SK-N-SH (cell line): ENCODE measurements around the gene TANK. TPM values are rescaled to one million over a fixed set of nuclear protein-coding genes. Genes with fewer than 3 reads are reported as not detected.

Experiments used
- CTCF ChIA-PET: fragments of 300-600, 350-600 bp; formaldehyde crosslinking; extraction: SDS; loops from one replicate; lab custom pipeline; 2021; lab: Yijun Ruan, JAX
- POLR2A ChIA-PET: fragments of 350-600 bp; sonication (Branson Sonifier 250); formaldehyde crosslinking; extraction: SDS; loops from one replicate; lab custom pipeline; 2020; ENCODE audit warnings: antibody characterized with exemption, inconsistent platforms; lab: Yijun Ruan, JAX
- DNase-seq: peaks from one replicate; pipeline ENCODE4 v3.0.0; 2012
- H2AFZ ChIP-seq: fragments of 200-600 bp; sonication (generic); 2 replicates; pipeline ENCODE4 v1.8.1; 2016; ENCODE audit warnings: antibody characterized with exemption, mild to moderate bottlenecking, low read depth
- H3F3A ChIP-seq: fragments of 200-600 bp; sonication (generic); replicated peaks from 2 replicates; pipeline ENCODE3; 2016; ENCODE audit warnings: antibody characterized with exemption, mild to moderate bottlenecking; ENCODE audit not compliant: insufficient read depth
- H3K27ac ChIP-seq, 2 experiments: fragments of 200-500 bp in 1 of 2; fragments of 200-600 bp in 1 of 2; sonication (Bioruptor generic) in 1 of 2; sonication (generic), shearing (Covaris generic) in 1 of 2; 2 replicates each; pipeline versions ENCODE4 v1.5.1 to v1.6.1; 2014 to 2016; ENCODE audit warnings: low read depth in 2 of 2, inconsistent platforms in 1 of 2, low read length in 1 of 2, mild to moderate bottlenecking in 1 of 2, mixed read lengths in 1 of 2
- H3K27me3 ChIP-seq: fragments of 200-600 bp; sonication (generic), shearing (Covaris generic); 2 replicates; pipeline ENCODE4 v1.6.1; 2016; ENCODE audit warnings: mixed run types; ENCODE audit not compliant: insufficient read depth
- H3K36me3 ChIP-seq, 2 experiments: fragments of 200-500 bp in 1 of 2; fragments of 200-600 bp in 1 of 2; sonication (Bioruptor generic) in 1 of 2; sonication (generic) in 1 of 2; replicated peaks in 1 of 2; 2 replicates each; pipeline versions ENCODE3 to v1.5.1; 2014 to 2016; ENCODE audit warnings: low read length in 1 of 2, mild to moderate bottlenecking in 1 of 2; ENCODE audit not compliant: insufficient read depth in 2 of 2, control insufficient read depth in 1 of 2
- H3K4me1 ChIP-seq, 2 experiments: fragments of 200-500 bp in 1 of 2; fragments of 200-600 bp in 1 of 2; sonication (Bioruptor generic) in 1 of 2; sonication (generic), shearing (Covaris generic) in 1 of 2; 2 replicates each; pipeline versions ENCODE4 v1.5.1 to v1.6.1; 2014 to 2016; ENCODE audit warnings: low read depth in 1 of 2, low read length in 1 of 2, mixed run types in 1 of 2; ENCODE audit not compliant: insufficient read depth in 2 of 2, control insufficient read depth in 1 of 2
- H3K4me2 ChIP-seq: fragments of 200-600 bp; sonication (generic), shearing (Covaris generic); 2 replicates; pipeline ENCODE4 v1.6.1; 2017; ENCODE audit warnings: mixed run types
- H3K4me3 ChIP-seq, 2 experiments: fragments of 200-500 bp in 1 of 2; fragments of 200-600 bp in 1 of 2; sonication (Bioruptor generic) in 1 of 2; sonication (generic), shearing (Covaris generic) in 1 of 2; 2 replicates each; pipeline versions ENCODE4 v1.5.1 to v1.8.1; 2014 to 2016; ENCODE audit warnings: low read depth in 2 of 2, inconsistent platforms in 1 of 2, low read length in 1 of 2, mild to moderate bottlenecking in 1 of 2, mixed read lengths in 1 of 2, moderate library complexity in 1 of 2
- H3K79me2 ChIP-seq: fragments of 200-600 bp; sonication (generic); 2 replicates; pipeline ENCODE4 v1.8.1; 2017; ENCODE audit warnings: mild to moderate bottlenecking; ENCODE audit not compliant: insufficient read depth
- H3K9ac ChIP-seq: fragments of 200-600 bp; sonication (generic); 2 replicates; pipeline ENCODE4 v1.6.1; 2017; ENCODE audit warnings: mixed run types
- H3K9me2 ChIP-seq: fragments of 200-600 bp; sonication (generic); 2 replicates; pipeline ENCODE4 v1.6.1; 2017; ENCODE audit warnings: mixed run types
- H3K9me3 ChIP-seq: fragments of 200-600 bp; sonication (generic); 2 replicates; pipeline ENCODE4 v1.6.1; 2017; ENCODE audit warnings: mixed run types, mild to moderate bottlenecking, moderate library complexity
- H4K20me1 ChIP-seq: fragments of 200-600 bp; sonication (generic); 2 replicates; pipeline ENCODE4 v1.6.1; 2017; ENCODE audit warnings: mild to moderate bottlenecking, mixed run types; ENCODE audit not compliant: insufficient read depth
- EP300 ChIP-seq, 2 experiments: IDR thresholded peaks; 2 replicates each; pipeline versions ENCODE4 v1.4.0 to v1.6.1; 2012; ENCODE audit warnings: borderline replicate concordance in 1 of 2, low read depth in 1 of 2, low read length in 1 of 2
- FOSL2 ChIP-seq: IDR thresholded peaks from 2 replicates; pipeline ENCODE4 v1.4.0; 2012; ENCODE audit warnings: low read depth, mild to moderate bottlenecking, moderate library complexity, borderline replicate concordance
- GATA2 ChIP-seq: sonication (generic); formaldehyde crosslinking; IDR thresholded peaks from 2 replicates; pipeline ENCODE4 v1.5.0; 2020; ENCODE audit warnings: mild to moderate bottlenecking, missing genetic modification reagents
- JUND ChIP-seq: IDR thresholded peaks from 2 replicates; pipeline ENCODE4 v1.4.0; 2012
- MAX ChIP-seq: IDR thresholded peaks from 2 replicates; pipeline ENCODE4 v1.4.0; 2012; ENCODE audit warnings: low read depth
- MEF2A ChIP-seq: IDR thresholded peaks from 2 replicates; pipeline ENCODE4 v1.4.0; 2012; ENCODE audit warnings: low read depth, borderline replicate concordance
- NFIC ChIP-seq: IDR thresholded peaks from 2 replicates; pipeline ENCODE4 v1.4.0; 2012; ENCODE audit warnings: borderline replicate concordance
- NRF1 ChIP-seq: IDR thresholded peaks from 2 replicates; pipeline ENCODE4 v1.6.1; 2012; ENCODE audit warnings: low read depth, mild to moderate bottlenecking, low read length
- PBX3 ChIP-seq: IDR thresholded peaks from 2 replicates; pipeline ENCODE4; 2012
- POLR2AphosphoS5 ChIP-seq: IDR thresholded peaks from 2 replicates; pipeline ENCODE4 v1.6.1; 2012; ENCODE audit warnings: low read depth, low read length
- RFX5 ChIP-seq: IDR thresholded peaks from 2 replicates; pipeline ENCODE4 v1.6.1; 2012; ENCODE audit warnings: mild to moderate bottlenecking, improper control_type of control experiment, low read length
- SIN3A ChIP-seq: IDR thresholded peaks from 2 replicates; pipeline ENCODE4 v1.6.1; 2012; ENCODE audit warnings: low read depth, mild to moderate bottlenecking, low read length, moderate library complexity, borderline replicate concordance
- TAF1 ChIP-seq: IDR thresholded peaks from 2 replicates; pipeline ENCODE4 v1.6.1; 2012; ENCODE audit warnings: low read depth, mild to moderate bottlenecking, low read length, moderate library complexity, borderline replicate concordance
- TCF12 ChIP-seq: IDR thresholded peaks from 2 replicates; pipeline ENCODE4 v1.4.0; 2012
- TEAD4 ChIP-seq: IDR thresholded peaks from 2 replicates; pipeline ENCODE4 v1.4.0; 2012; ENCODE audit warnings: mild to moderate bottlenecking, borderline replicate concordance; ENCODE audit not compliant: insufficient read depth
- WGBS: methylation state at CpG from one replicate; pipeline ENCODE4 v1.1.6; 2017; ENCODE audit warnings: low lambda C conversion rate; 5-methylcytosine and 5-hydroxymethylcytosine counted together
- polyA plus RNA-seq, 3 experiments: library from polyadenylated mRNA; depleted of rRNA; stranded (reverse); fragments of >200 nt; gene quantifications; 2 replicates each; pipeline ENCODE4 v1.2.3, GENCODE V29; 2012
- TF ChIP-seq, protein P1 (sequence below): IDR thresholded peaks from 2 replicates; pipeline ENCODE4 v1.6.1; 2012; ENCODE audit warnings: mild to moderate bottlenecking, low read depth, low read length, moderate library complexity
- TF ChIP-seq, protein P2 (sequence below): IDR thresholded peaks from 2 replicates; pipeline ENCODE4 v1.4.0; 2012; ENCODE audit warnings: low read depth, borderline replicate concordance

TANK gene
- polyA plus RNA-seq, 1 of the 3 experiments (the other 2 are of a cell fraction): 25.7 TPM

GRCh38 chr2:161122772-161123530 lies 37.3 kb upstream of the TANK start:
- Histone ChIP-seq H3F3A (peaks cover 20% of the 10 kb centered on the region), H2AFZ (peak overlapping the region; percentile 53), H3K79me2 (no peaks in the 10 kb centered on the region), H3K4me3 (peak overlapping the region; percentile 19 to 22; a peak in 2 of 4 replicates), H3K9me3 (no peaks in the 10 kb centered on the region), H3K27me3 (no peaks in the 10 kb centered on the region), H3K36me3 (no peaks in the 10 kb centered on the region), H4K20me1 (no peaks in the 10 kb centered on the region), H3K4me1 (peaks cover 0 to 22% of the 10 kb centered on the region in 2 experiments; a peak in 1 of 4 replicates), H3K4me2 (peak overlapping the region; percentile 43), H3K9ac (peak overlapping the region; percentile 39; the same call in 1 of the 2 replicates), H3K9me2 (no peaks in the 10 kb centered on the region), H3K27ac (peak overlapping the region; percentile 83 to 84)
- TF ChIP-seq, protein P1, sequence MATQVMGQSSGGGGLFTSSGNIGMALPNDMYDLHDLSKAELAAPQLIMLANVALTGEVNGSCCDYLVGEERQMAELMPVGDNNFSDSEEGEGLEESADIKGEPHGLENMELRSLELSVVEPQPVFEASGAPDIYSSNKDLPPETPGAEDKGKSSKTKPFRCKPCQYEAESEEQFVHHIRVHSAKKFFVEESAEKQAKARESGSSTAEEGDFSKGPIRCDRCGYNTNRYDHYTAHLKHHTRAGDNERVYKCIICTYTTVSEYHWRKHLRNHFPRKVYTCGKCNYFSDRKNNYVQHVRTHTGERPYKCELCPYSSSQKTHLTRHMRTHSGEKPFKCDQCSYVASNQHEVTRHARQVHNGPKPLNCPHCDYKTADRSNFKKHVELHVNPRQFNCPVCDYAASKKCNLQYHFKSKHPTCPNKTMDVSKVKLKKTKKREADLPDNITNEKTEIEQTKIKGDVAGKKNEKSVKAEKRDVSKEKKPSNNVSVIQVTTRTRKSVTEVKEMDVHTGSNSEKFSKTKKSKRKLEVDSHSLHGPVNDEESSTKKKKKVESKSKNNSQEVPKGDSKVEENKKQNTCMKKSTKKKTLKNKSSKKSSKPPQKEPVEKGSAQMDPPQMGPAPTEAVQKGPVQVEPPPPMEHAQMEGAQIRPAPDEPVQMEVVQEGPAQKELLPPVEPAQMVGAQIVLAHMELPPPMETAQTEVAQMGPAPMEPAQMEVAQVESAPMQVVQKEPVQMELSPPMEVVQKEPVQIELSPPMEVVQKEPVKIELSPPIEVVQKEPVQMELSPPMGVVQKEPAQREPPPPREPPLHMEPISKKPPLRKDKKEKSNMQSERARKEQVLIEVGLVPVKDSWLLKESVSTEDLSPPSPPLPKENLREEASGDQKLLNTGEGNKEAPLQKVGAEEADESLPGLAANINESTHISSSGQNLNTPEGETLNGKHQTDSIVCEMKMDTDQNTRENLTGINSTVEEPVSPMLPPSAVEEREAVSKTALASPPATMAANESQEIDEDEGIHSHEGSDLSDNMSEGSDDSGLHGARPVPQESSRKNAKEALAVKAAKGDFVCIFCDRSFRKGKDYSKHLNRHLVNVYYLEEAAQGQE: 0 out of 2 replicates have a peak, but pooled peaks have one; percentile 43
- 0 out of 2 replicates have a peak, but pooled peaks have one; percentile 51 for TF ChIP-seq MEF2A
- peak; percentile 70 for TF ChIP-seq PBX3
- no peak for TF ChIP-seq SIN3A
- TF ChIP-seq MAX: peak; percentile 66
- peak; percentile 93 for TF ChIP-seq TCF12
- TF ChIP-seq NFIC: peak; percentile 64; the same call in 1 of the 2 replicates
- TF ChIP-seq, protein P2, sequence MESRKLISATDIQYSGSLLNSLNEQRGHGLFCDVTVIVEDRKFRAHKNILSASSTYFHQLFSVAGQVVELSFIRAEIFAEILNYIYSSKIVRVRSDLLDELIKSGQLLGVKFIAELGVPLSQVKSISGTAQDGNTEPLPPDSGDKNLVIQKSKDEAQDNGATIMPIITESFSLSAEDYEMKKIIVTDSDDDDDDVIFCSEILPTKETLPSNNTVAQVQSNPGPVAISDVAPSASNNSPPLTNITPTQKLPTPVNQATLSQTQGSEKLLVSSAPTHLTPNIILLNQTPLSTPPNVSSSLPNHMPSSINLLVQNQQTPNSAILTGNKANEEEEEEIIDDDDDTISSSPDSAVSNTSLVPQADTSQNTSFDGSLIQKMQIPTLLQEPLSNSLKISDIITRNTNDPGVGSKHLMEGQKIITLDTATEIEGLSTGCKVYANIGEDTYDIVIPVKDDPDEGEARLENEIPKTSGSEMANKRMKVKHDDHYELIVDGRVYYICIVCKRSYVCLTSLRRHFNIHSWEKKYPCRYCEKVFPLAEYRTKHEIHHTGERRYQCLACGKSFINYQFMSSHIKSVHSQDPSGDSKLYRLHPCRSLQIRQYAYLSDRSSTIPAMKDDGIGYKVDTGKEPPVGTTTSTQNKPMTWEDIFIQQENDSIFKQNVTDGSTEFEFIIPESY: no peak
- TF ChIP-seq JUND: peak; percentile 99
- TF ChIP-seq NRF1: no peak
- peak; percentile 64; the same call in 1 of the 2 replicates for TF ChIP-seq POLR2AphosphoS5
- peak; percentile 98 for TF ChIP-seq FOSL2
- peak; percentile 75; the same call in 1 of the 2 replicates for TF ChIP-seq TEAD4
- peak; percentile 16; the same call in 1 of the 2 replicates for TF ChIP-seq TAF1
- no peak for TF ChIP-seq RFX5
- peak; percentile 39 to 55; a peak in 1 of 4 replicates for TF ChIP-seq EP300 (IDR thresholded peaks at IDR 0.05; ENCODE audit: borderline replicate concordance in 1 of 2, low read depth in 1 of 2, low read length in 1 of 2)
- TF ChIP-seq GATA2 (CRISPR knock-in tag): no peak
- ChIA-PET POLR2A (no interaction called here), CTCF (no interaction called here)
- 41% methylated on average over 3 of the region's 3 CpGs for WGBS
- DNase-seq: no peak
